GM12801 (cell line): ENCODE measurements around the gene MRGPRD.

Experiments
- CTCF ChIP-seq: IDR thresholded peaks from one replicate; pipeline ENCODE4 v1.5.1; 2011; ENCODE audit warnings: control low read depth; ENCODE audit not compliant: insufficient read length; ENCODE audit errors: extremely low read depth

MRGPRD gene

DNA sequence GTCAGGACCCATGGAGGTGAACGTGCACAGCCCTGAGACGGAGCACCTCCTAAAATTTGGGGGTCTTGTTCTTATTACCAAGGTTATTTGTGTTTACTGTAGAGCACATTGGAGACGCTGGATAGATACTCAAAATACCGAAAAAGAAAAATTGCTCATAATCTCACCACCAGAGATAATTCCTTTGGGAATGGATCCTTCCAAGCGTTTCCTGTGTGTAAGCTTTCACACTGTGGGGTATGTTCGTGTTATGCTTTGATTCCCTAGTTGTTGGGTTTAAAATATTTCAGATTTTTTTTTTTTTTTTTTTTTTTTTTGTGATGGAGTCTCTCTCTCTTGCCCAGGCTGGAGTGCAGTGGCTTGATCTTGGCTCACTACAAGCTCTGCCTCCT, 14.1 kb upstream of the MRGPRD start:
- TF ChIP-seq CTCF, result no peak

DNA sequence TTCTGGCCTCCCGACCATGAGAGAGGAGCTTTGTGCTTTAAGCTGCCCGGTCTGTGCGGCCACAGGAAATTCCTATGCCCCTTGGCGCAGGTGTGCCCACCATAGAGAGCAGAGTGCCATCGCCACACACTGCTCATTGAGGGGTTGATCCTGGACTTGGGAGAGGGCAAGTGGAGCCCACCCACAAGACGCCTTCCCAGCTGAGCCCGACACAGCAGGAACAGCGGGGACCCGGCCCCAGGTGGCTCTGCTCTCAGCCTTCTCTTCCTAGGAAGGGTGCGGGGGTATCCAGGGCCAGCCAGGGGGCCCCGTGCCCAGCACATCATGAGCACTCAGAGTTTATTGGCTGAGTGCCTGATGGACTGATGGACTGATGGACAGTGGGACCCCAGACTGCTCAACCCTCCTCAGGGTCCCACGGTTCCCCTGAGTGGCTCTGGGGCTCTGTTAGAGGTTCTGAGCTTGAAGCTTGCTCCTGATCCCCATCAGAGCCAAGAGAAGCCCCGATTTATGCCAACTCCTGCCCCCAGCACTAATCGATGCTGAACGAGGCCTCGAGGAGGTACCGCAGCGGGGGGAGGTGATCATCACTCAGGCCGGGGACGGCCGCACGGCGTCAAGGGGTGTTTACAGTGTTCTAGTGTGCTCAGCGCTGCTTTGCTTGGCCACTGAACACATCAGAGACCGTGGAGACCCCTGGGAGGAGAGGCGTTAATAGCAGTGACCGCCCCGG, 13.5 kb upstream of the MRGPRD start:
- no peak for TF ChIP-seq CTCF

DNA sequence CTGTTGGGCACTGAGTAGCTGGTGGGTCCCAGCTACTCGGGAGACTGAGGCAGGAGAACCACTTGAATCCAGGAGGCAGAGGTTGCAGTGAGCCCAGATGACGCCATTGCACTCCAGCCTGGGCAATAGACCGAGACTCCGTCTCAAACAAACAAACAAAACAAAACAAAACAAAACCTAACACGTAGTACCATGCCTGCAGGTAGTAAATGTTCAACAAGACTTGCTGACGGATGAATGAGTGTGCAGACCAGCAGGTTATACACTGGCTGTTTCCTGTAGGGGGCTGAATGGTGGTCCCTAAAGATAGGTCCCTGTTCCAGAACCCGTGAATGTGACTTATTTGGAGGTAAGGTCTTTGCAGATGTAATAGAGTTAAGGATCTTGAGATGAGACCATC, 12.8 kb upstream of the MRGPRD start:
- no peak for TF ChIP-seq CTCF

DNA sequence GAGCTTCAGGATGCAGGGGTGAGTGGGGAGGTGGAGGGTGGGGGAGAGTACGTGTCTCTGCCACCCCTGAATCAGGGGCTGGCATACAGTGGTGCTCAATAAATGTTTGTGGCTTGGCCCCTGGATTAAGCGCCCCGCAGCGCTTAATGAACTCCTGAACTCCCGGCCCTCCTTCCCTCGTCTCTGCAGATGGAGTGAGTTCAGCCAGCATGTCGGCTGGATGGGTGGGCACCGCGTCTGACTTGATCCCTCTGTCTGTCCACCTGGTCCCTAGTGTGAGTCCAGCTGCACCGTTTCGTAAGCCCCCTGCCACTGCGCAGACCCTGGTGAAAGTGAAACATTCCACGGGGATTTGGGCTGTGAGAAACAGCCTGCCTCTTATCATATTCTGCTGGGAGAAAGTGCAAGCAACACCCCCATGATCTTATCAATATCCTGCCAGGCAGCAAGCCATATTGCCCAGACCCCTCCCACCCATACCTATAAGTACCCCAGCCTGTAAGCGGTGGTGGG, 12.0 kb upstream of the MRGPRD start:
- no peak for TF ChIP-seq CTCF

DNA sequence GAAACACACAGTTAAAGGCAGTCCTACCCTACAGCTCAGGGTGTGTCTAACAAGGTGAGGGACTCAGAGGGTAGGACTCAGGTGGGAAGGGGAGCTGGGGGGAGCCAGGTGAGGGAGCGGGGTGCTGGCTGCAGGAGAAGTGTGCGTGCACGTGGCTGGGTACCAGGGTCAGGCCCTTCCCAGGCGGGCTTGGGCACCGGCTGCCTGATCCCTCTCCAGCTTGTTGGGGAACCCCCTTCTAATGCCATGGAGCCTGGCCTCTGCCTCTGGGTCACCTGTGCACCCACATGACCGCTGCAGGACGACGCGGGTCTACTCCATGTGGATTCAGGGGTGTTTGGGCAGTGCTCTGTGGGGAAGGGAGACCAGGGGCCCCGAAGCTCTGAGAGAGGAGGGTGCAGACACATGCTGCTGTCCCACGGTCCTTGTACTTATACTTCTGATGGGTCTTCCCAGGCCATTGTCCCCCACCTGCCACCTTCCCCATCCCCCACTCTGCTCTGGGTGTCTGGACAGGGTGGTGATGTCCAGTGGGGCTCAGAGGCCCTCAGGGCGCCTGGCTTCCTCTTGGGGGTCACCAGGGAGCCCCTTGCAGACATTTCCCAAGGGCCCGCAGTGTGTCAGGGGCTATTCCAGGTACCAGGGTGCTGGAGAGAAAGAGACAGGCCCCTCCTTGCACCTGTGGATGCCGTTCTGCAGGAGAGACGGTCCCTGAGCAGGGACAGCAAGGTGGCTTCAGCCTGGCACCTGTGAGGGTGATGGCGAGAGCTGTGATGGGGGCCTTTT, 10.4 kb upstream of the MRGPRD start:
- TF ChIP-seq CTCF, result no peak

- no peak for TF ChIP-seq CTCF
Observed at GRCh38 chr11:68989936-68990606, 9.3 kb upstream of the MRGPRD start.

DNA sequence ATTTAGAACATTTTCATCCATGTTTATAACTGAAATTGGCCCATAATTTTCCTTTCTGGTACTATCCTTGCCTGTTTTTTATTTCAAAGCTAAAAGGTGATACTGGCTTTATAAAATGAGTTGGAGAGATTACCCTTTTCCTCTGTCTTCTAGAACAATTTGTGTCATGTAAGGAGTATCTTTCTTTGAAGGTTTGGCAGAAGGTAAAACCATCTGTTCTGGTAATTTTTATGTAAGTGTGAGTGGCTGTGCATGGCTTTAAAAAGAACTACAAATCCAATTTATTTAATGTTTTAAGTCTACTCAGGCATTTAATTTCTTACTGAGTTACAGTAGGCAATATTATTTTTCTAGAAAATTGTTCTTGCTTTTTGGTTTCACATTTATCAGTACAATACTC, 7.7 kb upstream of the MRGPRD start:
- TF ChIP-seq CTCF, result no peak
